H1 (cell line): Measurements from ENCODE around the gene UHRF2.

Source experiments
- CBX5 ChIP-seq: fragments of 300-800, 300-1000 bp; sonication (generic); IDR thresholded peaks from 2 replicates; pipeline ENCODE4 v1.7.1; 2016; ENCODE audit warnings: antibody characterized with exemption, low read length, low read depth
- CEBPB ChIP-seq: IDR thresholded peaks from 2 replicates; pipeline ENCODE4 v1.6.1; 2012; ENCODE audit warnings: low read depth, low read length
- CTCF ChIP-seq, 3 experiments: IDR thresholded peaks; 1 replicate in 2 of 3; 2 replicates in 1 of 3; pipeline versions ENCODE4 v1.5.1 to v1.6.1; 2011; ENCODE audit warnings: low read length in 3 of 3, mild to moderate bottlenecking in 3 of 3, inconsistent platforms in 2 of 3, low read depth in 1 of 3, moderate library complexity in 1 of 3; ENCODE audit not compliant: insufficient read depth in 1 of 3; ENCODE audit errors: control extremely low read depth in 1 of 3
- EP300 ChIP-seq, 2 experiments: IDR thresholded peaks; 1 replicate in 1 of 2; 2 replicates in 1 of 2; pipeline ENCODE4 v1.6.1; 2011 to 2012; ENCODE audit warnings: low read depth in 2 of 2, low read length in 2 of 2, mild to moderate bottlenecking in 2 of 2, borderline replicate concordance in 1 of 2, inconsistent platforms in 1 of 2, moderate library complexity in 1 of 2
- EZH2 ChIP-seq: fragments of 200-600 bp; sonication (generic); IDR thresholded peaks from 2 replicates; pipeline ENCODE4 v1.7.1; 2012; ENCODE audit warnings: low read depth, mild to moderate bottlenecking, moderate library complexity, low read length, inconsistent platforms; ENCODE audit not compliant: severe bottlenecking
- GABPA ChIP-seq: IDR thresholded peaks from 2 replicates; pipeline ENCODE4 v1.6.1; 2011; ENCODE audit warnings: mild to moderate bottlenecking, low read length, moderate library complexity, borderline replicate concordance; ENCODE audit not compliant: insufficient read depth
- GTF2F1 ChIP-seq: IDR thresholded peaks from 2 replicates; pipeline ENCODE4 v1.6.1; 2012; ENCODE audit warnings: low read depth, low read length, improper control_type of control experiment, borderline replicate concordance
- MAFK ChIP-seq: IDR thresholded peaks from 2 replicates; pipeline ENCODE4 v1.6.1; 2012; ENCODE audit warnings: low read depth, mild to moderate bottlenecking, improper control_type of control experiment, low read length
- POLR2A ChIP-seq, 2 experiments: IDR thresholded peaks; 1 replicate in 1 of 2; 2 replicates in 1 of 2; pipeline ENCODE4 v1.6.1; 2011; ENCODE audit warnings: low read depth in 2 of 2, low read length in 2 of 2, mild to moderate bottlenecking in 2 of 2; ENCODE audit errors: control extremely low read depth in 1 of 2
- POLR2AphosphoS5 ChIP-seq: IDR thresholded peaks from 2 replicates; pipeline ENCODE4 v1.6.1; 2011; ENCODE audit warnings: low read depth, low read length
- RAD21 ChIP-seq, 2 experiments: IDR thresholded peaks in 1 of 2; conservative IDR thresholded peaks in 1 of 2; 2 replicates each; pipeline ENCODE4 v1.6.1; 2011; ENCODE audit warnings: low read depth in 2 of 2, low read length in 2 of 2, improper control_type of control experiment in 1 of 2, inconsistent platforms in 1 of 2, mild to moderate bottlenecking in 1 of 2, moderate library complexity in 1 of 2
- TEAD4 ChIP-seq: IDR thresholded peaks from 2 replicates; pipeline ENCODE4 v1.6.1; 2012; ENCODE audit warnings: low read depth, low read length, inconsistent platforms, mixed read lengths

DNA sequence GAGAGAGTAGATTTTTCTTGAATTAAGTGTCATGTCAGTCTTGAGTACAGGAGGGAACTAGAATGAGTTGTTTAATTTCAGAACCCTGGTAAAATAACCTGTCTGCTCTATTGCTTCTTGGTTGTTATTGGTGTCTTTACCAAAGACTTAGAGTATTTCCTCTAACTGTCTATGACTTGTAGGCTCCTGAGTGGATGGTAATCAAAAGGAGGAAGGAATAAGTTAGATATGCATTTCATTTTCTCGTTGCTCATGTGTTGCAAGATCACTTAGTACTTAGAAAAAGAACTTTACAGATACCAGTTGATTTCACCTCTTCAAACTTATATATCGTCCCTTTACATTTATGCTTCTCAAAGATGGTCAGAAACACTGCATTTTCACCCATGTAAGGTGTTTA lies 31.1 kb downstream of the UHRF2 start:
- TF ChIP-seq RAD21 (IDR thresholded peaks at IDR 0.05 in 1 of 2, conservative IDR thresholded peaks at IDR 0.05 in 1 of 2; ENCODE audit: low read depth in 2 of 2, low read length in 2 of 2) (no peak), POLR2A (IDR thresholded peaks at IDR 0.05; ENCODE audit: control extremely low read depth in 1 of 2, low read depth in 2 of 2, low read length in 2 of 2) (no peak), EP300 (IDR thresholded peaks at IDR 0.05; ENCODE audit: borderline replicate concordance in 1 of 2, low read depth in 2 of 2, low read length in 2 of 2) (no peak), CTCF (IDR thresholded peaks at IDR 0.05; ENCODE audit: control extremely low read depth in 1 of 3, insufficient read depth in 1 of 3, low read depth in 1 of 3, low read length in 3 of 3) (no peak), EZH2 (no peak), GTF2F1 (no peak), MAFK (no peak), CEBPB (no peak), POLR2AphosphoS5 (no peak), CBX5 (no peak), GABPA (no peak), TEAD4 (no peak)
